Skin of body (tissue), 2 donors: ENCODE measurements around the gene OR51D1. TPM values are rescaled to one million over a fixed set of nuclear protein-coding genes. Genes with fewer than 3 reads are reported as not detected.

ENCODE experiments used
- DNase-seq: peaks from one replicate; lab custom pipeline; 2025; lab: John Stamatoyannopoulos, UW
- total RNA-seq: library from RNA; depleted of rRNA; stranded (reverse); fragments of >200 nt; gene quantifications from one replicate; pipeline ENCODE4 v1.2.3, GENCODE V29; 2014

The OR51D1 gene
- total RNA-seq = not detected

- DNase-seq = peak; percentile 33
These were observed at the start of gene OR51D1 for GRCh38 chr11:4636962-4637661. Gene OR51D1 (plus strand): TSS chr11:4637477. CDS start chr11:4639791, 2,314 bp downstream.

- no peak for DNase-seq
These were observed 48.3 kb upstream of the OR51D1 start for GRCh38 chr11:4589017-4589416.

DNA sequence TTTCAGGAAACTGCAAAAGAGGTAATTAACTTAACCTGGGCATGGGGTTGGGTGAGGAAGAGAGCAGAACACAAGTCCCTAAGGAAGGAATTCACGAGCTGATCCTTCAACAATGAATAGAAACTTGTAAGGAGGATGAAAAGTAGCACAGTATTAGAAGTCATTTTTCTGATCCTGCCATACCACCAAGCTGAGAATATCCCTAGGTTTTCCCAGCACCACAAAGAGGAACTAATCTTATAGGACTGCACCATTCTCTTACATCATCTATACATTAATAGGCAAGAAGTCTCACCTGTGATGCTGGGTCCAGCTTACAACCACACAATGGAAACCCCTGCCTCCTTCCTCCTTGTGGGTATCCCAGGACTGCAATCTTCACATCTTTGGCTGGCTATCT is 43.5 kb upstream of the OR51D1 start, which contains the start of gene OR52I1:
Gene OR52I1 (plus strand): TSS at position 301 of the 400 bp plus-strand sequence. CDS start 0 bp downstream, at position 301.
- no peak for DNase-seq

DNA sequence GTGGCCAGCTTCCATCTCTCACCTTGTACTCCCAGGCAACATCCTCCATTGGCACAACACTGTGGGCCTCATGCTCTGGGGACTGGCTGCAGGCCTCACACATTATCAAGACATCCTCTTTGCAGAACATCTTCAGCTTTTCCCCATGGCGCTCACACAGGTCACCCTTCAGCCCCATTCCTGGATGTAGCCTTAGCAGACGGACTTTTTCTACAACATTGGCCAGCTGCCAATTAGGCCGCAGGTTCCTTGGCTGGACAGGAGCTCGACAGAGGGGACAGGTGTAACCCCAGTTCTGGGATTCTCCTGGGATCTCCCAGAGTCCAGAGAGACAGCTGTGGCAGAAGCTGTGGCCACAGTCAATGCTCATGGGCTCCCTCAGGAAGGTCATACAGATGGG is 32.2 kb upstream of the OR51D1 start:
- DNase-seq = no peak

DNA sequence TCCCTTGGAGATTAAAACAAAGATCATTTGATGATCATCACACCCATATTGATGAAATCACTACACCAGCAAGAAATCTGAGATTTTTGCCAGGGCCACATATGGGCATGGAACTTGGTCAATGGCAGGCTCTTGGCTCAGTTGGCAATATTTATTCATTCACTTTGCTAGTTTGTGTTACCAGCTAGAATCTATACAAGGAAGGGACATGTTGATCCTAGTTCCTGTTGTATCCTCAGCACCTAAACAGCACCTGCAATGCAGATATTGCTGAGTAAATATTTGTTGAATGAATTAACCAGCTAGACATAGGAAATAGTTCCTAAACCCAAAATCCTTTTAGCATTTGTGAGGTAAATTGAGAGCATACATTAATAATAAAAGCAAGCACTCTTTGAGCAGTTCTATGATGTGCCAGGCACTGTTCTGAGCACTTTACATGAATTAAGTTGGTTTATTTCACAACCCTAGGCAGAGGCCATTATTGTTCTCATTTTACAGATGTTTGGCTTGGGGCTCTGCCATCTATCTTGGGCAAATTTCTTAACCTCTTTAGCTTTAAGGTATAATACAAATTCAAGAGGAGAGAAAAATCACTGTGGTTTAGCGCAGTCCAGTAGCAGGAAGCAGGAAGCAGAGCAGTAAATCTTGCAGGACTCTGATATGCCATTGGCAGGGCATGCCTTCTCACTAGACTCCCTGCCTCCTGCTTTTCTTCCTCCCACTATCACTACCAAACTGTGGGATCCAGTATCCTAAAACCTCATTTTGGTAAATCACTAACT is 30.9 kb upstream of the OR51D1 start:
- no peak for DNase-seq

DNA sequence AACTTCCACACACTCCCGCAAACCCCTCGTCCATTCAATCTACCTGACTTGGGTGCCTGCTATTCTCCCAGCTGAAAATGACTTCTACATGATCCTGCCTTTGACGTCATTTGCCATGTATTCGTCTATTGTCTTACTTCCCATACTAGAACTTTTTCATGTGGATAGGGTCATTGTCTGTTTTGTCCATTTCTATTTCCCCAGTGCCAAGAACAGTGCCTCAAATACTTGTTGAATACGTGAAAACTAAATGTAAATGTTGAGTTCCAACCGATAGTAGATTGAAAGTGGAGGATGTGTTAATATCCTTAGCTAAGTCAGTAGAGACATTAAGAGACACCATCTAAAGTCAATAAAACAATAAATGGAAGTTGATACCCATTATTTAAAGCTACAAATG is 30.2 kb upstream of the OR51D1 start:
- DNase-seq = no peak

- peak; percentile 91 for DNase-seq
These were observed 29.3 kb upstream of the OR51D1 start, which contains the start of gene TRIM68 for GRCh38 chr11:4607781-4608666. Gene TRIM68 (minus strand): TSS chr11:4608231. CDS start chr11:4605504, 2,727 bp downstream.

GRCh38 chr11:4610258-4610935 is 26.9 kb upstream of the OR51D1 start:
- no peak for DNase-seq

DNA sequence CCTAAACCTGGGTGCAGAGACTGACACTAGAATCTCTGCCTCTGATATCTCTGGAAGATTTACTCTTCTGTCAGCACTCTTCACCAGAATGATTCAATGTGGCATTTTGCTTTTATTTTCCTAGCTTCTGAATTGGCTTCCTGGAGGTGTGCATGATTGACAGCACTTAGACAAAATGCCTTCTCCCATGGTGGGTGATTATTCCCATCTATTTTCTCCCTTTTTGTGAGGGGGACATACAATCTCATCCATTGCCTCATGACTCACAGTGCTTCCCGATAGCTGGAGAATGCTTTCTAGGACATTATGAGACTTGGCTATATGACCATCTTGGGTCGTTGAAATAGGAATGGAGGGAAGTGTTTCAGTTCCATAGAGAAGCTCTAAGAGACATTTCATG is 25.3 kb upstream of the OR51D1 start:
- DNase-seq = no peak

- no peak for DNase-seq
These were observed 21.3 kb upstream of the OR51D1 start for GRCh38 chr11:4615856-4616444.

DNA sequence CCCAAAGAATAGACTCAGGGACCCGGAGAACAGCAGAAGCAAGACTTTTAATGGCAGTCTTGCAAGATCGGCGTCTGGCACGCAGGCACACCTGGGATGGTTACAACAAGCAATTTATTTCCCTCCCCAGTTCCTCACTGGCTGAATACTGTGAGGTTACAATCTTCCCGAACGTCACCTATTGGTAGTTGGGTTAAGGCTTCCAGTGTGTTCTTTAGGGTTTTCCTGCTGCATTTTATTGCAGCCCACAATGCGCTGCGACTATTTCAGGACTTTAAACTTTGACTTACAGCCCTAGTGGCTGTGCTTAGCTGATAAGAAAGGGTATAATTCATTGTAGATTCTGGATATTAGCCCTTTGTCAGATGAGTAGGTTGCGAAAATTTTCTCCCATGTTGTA is 17.8 kb upstream of the OR51D1 start:
- no peak for DNase-seq

GRCh38 chr11:4626207-4627099 is 10.8 kb upstream of the OR51D1 start:
- DNase-seq = peak; percentile 7

DNA sequence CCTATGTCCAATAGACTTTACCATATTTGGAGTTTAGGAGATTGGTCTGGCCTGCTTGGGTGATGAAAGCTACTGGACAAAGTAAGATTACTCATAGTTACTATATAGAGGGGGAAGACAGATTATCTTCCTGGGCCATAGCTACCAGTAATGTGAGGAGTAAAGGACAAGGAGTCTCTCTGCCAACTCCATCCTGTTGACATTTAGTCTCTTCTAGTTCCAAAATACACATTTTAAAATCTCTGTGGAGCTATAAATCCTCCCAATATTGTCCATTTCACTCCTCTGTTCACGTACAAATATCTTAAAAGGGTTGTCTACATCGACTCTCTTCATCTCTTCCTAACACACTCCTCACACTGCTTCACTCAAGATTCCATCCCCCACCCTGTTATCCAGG is 1.1 kb upstream of the OR51D1 start:
- DNase-seq = no peak

GRCh38 chr11:4637662-4638047 is 378 bp downstream of the OR51D1 start:
- DNase-seq = no peak

DNA sequence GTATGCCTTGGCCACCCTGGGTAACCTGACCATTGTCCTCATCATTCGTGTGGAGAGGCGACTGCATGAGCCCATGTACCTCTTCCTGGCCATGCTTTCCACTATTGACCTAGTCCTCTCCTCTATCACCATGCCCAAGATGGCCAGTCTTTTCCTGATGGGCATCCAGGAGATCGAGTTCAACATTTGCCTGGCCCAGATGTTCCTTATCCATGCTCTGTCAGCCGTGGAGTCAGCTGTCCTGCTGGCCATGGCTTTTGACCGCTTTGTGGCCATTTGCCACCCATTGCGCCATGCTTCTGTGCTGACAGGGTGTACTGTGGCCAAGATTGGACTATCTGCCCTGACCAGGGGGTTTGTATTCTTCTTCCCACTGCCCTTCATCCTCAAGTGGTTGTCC is 2.7 kb downstream of the OR51D1 start:
- DNase-seq = no peak

DNA sequence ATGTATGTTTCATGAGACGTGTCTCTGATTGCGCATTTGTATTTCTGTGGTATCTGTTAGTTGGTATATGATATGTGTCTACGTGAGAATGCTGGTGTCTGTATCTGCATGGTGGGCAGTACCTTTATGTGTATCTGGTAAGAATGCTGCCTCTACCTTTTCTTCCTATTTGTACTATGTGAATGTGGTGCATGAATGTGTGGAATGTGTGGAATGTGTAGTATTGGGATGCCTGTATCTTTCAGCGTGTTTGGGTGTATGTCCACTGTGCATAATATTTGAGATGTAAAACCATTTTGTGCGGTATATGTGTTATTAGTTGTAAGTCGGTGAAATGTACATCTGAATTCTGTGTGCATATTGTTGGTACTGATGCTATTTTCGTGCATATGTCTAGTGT is 4.2 kb downstream of the OR51D1 start:
- no peak for DNase-seq

DNA sequence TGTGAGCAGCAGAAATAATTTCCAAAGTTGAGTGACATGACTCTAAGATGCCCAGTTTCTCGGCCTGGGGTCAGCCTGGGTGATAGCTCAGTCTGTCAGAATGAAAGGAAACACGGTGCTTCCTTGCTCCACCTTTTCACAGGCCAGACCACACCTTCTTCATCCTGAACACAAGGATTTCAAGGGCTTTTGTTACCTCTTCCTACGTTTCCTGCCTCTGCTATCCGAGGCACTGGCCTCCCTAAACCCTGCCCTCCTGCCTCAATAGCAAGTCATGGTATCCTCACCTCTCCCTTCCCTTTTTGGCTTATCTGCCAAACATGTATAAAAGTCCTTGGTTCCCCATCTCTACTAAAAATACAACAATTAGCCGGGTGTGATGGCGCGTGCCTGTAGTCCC is 4.8 kb downstream of the OR51D1 start:
- no peak for DNase-seq

DNA sequence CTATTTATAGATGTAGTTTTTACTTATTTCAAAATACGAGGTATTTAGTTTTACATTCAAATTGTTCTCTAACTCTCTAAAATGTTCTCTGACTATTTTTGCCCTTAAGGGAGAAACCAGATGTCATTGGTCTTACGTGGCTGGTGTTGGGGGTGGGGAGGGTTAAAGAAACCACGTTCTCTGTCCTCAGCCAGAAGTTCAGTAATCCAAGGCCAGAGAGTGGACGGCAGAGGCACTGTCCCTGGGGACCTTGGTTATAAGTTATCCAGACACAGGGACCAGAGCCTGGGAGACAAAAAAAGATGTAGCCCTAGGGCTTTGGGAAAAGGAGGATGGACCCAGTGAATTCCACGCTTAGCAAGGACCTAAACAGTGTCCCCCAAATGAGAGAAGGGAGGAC is 5.8 kb downstream of the OR51D1 start:
- no peak for DNase-seq

DNA sequence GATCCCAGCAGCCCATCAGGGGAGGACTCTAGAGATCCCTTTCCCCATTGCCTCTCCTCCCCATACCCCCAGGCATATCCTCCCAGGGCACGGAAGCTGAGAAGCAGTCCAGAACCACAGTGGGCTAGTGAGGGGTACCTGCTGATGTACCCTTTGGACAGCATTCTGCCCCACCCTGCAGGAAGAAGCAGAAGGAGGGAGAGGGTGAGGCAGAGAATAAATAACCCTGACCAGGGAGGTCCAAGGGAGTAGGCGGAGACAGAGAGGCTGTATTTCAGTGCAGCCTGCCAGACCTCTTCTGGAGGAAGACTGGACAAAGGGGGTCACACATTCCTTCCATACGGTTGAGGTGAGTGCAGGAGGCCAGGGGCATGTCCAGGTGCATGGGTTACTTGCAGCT is 6.4 kb downstream of the OR51D1 start, which contains the start of gene OR51E1:
Gene OR51E1 (plus strand): TSS at position 301 of the 400 bp plus-strand sequence. CDS start 8,545 bp downstream, outside the sequence.
- DNase-seq = no peak

DNA sequence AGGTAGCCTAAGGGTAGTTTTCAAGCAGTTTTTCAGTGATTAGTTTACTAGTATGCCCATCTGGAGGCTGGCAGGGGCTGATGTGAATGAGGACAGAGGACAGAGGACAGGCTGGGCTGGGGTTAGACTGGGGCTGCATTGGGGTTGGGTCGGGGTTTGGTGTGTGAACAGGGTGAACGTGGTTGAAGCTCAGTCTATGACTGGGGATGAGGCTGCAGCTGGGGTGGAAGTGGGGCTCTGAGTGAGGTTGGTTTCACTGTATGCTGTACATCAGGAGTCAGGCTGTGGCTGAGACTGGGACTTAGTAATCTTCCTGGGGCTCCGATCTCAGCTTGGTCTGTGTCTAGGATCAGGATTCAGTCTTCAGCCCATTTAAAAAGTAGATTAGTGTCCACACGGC is 7.0 kb downstream of the OR51D1 start:
- DNase-seq = no peak
